Right renal pelvis (tissue), 4 donors: ENCODE measurements around the gene TEX14. TPM values are rescaled to one million over a fixed set of nuclear protein-coding genes. Genes with fewer than 3 reads are reported as not detected.
"Not testable (repeated sequence)": the region's sequence is repeated elsewhere in the genome, so short reads cannot be mapped to it uniquely, and the experiment has no call there.

Experiments used
- DNase-seq, 4 donors: peaks; one replicate each; pipeline ENCODE4 v3.0.0-alpha.2; 2013; ENCODE audit warnings: low read depth in 4 of 4, low spot score in 3 of 4, missing footprints in 1 of 4
- polyA plus RNA-seq, 4 donors: library from polyadenylated mRNA; unstranded; fragments of 120-200 nt; gene quantifications; one replicate each; pipeline ENCODE4 v1.2.1, GENCODE V29; 2013; ENCODE audit not compliant: insufficient read length in 4 of 4

TEX14 gene
- polyA plus RNA-seq, 4 donors = 0.47 to 1.2 (median 0.59) TPM

DNA sequence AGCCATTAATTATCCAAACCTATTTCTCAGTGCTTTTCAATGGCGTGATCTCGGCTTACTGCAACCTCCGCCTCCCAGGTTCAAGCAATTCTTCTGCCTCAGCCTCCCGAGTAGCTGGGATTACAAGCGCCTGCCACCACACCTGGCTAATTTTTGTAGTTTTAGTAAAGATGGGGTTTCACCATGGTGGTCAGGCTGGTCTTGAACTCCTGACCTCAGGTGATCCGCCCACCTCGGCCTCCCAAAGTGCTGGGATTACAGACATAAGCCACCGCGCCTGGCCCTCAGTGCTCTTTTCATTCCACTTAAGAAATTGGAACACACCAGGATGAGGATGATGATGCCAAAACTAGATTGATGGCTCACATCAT is 32.1 kb downstream of the TEX14 start:
- DNase-seq = not testable (repeated sequence)

DNA sequence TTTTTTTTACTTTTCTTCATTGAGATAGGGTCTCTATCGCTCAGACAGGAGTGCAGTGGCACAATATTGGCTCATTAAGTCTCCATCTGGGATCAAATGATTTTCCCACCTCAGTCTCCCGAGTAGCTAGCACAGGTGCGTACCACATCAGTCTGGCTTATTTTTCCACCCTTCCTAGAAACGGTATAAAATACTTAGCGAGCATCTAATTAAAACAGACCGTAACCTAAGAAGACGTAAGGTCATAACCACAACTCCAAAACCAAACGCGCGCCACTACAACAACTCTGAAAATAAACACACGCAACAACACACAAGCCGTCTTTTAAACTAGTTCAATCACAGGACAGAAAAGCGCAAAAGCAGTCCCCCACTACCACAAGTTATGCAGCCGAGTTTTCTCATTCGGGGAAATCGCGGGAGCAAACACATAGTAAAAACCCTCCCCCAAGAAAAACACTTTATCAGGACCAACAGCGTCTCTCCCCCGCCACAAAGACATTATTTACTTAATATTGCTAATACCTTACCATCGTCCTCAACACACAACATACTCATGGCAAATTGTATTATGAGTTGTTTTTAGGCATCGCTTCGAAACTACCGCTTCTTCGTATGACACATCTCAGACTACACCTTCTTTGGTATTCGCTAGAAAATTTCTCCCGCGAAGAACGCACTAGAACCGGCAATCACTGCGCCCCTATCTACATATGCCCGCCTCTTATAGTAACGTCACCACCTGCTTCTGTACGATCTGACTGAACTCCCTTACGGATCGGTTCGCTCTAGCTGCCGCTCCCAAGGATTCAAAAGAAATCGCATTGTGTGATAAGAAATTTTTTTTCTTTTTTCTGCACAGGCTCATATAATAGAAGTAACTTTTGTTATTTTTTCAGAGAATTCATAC is 32.8 kb downstream of the TEX14 start:
- peak; percentile 87 to 95 (median 90) for DNase-seq

DNA sequence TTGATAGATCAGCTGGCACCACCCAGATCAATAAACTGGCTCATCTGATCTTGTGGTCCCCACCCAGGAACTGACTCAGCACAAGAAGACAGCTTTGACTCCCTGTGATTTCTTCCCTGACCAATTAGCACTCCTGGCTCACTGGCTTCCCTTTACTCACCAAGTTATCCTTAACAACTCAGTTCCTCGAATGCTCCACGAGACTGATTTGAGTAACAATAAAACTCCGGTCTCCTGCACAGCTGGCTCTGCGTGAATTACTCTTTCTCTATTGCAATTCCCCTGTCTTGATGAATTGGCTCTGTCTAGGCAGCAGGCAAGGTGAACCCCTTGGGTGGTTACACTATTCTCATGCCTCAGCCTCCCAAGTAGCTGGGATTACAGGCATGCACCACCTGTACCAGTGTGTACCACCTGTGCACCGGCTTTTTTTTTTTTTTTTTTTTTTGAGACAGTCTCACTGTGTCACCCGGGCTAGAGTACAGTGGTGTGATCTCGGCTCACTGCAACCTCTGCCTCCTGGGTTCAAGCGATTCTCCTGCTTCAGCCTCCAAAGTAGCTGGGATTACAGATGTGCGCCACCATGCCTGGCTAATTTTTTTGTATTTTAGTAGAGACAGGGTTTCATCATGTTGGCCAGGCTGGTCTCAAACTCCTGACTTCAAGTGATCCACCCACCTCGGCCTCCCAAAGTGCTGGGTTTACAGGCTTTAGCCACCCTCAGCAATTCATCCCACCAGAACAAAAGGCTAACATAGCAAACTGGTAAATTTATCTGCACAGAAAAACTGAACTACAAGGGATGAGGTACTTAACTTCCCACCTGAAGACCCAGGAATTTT is 33.7 kb downstream of the TEX14 start:
- peak in 1 of 4 donors; percentile 12 for DNase-seq

DNA sequence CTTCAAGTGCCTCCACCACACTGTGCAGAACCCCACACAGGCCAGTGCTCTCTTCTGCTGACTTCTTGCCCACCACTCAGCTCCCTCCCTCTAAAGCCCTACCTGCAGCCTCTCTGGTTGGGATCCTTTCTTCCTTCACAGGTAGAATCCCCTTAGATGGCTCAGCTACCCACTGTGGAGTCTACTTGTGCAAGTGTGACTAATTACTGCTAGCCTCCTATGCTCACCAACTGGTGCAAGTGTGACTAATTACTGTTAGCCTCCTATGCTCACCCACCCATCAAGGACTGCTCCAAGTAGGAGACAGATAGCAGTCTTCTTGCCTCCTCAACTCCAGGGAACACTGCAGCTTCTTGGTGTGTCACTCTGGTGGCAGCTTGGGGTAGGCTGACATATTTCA is 43.6 kb downstream of the TEX14 start:
- DNase-seq = no peak

DNA sequence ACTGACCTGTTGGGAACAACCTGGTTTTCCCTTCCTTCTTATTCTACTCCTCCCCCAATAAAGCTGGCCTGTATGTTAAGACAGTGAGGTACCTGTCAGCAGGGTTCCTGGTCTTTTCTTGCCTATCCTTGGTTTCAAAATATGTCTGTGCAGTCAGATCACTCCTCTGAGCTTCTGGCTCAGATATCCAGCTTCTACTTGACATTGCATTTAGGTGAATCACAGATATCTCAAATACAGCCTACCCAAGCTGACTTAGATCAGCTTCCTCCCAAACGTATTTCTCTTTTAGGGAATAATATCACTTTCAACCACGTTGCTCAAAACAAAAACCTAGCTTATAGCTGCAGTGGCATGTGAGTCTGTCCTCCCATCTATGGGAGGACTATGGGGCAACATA is 48.7 kb downstream of the TEX14 start:
- DNase-seq = no peak

DNA sequence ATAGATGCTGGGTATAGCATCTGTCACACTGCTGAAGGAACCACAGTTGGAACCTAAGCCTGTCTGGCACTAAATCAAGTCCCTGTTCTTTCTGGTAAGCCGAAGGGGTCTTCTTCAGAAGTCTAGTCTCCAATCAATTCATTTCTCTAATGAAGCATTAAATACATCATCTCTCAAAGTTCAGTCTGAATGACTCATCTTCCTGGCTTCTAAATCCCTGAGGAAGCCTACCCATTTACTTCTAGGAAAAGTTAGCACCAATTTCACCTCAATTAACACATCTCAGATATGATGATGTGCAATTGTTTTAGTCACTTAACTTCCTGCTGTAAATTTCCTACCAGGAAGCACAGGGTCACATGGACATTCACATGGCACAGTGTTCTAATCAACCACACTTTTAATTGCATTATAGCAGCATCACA is 49.9 kb downstream of the TEX14 start:
- DNase-seq = no peak

DNA sequence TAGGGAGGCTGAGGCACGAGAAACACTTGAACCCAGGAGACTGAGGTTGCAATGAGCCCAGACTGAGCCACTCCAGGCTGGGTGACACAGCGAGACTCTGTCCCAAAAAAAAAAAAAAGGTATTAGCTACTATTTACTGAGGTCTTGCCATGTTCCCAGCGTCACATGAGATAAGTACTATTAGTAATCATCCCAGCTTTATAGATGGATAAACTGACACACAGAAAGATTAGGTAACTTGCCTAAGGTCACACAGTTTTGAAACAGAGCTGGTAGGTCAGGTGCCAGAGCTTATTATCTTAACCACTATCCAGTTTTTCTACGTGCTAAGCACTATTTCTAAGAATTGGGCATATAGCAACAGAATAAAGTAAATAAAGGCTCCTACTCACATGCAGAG is 51.6 kb downstream of the TEX14 start:
- DNase-seq = no peak

DNA sequence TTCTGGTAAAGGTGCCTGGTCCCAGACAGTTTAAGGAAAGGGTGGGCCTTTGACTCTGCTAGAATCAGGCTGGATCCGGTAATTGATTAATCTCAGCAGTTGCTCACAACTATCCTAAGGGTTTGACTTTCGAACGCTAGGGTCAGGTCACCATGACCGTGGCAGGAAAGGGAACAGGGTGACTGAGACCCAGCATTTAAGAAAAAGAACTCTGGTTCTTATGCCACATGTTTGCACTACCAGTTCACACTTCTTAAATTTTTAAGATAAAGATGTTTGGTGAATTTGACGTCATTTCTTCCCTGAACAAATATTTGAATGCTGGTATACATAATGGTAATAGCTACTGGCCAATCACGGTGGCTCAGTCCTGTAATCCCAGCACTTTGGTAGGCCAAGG is 52.2 kb downstream of the TEX14 start:
- DNase-seq = no peak

DNA sequence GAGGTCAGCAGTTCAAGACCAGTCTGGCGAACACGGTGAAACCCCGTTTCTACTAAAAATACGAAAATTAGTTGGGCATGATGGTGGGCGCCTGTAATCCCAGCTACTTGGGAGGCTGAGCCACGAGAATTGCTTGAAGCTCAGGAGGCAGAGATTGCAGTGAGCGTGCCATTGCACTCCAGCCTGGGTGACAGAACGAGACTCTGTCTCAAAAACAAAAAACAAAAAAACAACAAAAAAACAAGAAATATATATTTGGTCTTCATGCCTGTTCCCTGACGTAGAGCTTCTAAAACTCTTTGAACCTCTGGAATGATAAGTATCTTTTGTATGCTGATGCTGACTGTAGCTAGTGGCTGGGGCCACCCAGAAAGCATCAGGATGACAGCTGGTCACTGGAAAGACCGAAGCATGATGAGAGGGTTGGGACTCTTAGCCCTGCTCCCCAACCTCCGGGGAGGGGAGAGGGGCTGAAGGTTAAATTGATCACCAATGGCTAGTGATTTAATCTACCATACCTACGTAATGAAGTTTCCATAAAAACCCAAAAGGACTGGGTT is 54.8 kb downstream of the TEX14 start:
- no peak for DNase-seq

DNA sequence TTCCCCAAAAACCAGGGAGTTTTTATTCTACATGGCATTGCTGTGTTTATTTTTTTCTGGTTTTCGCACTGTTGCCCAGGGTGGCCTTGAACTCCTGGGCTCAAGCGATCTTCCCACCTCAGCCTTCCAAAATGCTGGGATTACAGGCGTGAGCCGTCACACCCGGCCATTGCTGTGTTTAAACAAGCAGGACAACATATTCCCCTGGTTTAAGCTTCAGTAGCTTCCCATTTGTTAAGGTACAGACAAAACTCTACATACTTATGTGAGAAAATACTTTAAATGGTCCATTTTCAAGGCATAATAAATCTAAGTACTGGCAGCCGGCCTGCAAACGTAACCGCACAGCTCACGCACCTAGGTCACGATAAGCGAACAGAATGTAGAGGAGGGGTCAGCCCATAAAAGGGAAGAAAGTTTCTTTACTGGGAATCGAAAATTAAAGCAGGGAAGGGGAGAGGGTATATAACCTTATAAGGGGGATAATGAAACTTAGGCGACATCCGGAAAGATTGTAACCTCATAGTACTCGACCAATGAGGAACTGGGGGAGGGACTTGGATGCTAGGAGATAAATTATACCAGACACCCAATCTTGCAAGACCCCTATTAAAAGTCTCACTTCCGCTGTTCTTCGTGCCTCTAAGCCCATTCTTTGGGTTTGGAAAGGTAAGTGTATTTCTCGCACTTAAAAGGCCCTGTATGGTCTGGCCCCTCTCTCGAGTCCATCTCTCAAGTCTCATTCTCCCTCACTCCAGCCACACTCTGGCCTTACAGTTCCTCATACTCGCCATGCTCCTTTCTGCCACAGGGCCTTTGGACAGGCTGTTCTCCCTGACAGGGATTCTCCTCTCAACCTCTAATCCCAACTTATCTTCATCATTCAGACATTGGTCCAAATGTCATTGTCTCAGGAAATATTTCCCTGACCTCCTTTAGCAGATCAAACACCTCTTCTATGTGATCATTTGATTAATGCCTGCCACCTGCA is 59.2 kb downstream of the TEX14 start:
- peak in 3 of 4 donors; percentile 10 to 31 (median 23) for DNase-seq

DNA sequence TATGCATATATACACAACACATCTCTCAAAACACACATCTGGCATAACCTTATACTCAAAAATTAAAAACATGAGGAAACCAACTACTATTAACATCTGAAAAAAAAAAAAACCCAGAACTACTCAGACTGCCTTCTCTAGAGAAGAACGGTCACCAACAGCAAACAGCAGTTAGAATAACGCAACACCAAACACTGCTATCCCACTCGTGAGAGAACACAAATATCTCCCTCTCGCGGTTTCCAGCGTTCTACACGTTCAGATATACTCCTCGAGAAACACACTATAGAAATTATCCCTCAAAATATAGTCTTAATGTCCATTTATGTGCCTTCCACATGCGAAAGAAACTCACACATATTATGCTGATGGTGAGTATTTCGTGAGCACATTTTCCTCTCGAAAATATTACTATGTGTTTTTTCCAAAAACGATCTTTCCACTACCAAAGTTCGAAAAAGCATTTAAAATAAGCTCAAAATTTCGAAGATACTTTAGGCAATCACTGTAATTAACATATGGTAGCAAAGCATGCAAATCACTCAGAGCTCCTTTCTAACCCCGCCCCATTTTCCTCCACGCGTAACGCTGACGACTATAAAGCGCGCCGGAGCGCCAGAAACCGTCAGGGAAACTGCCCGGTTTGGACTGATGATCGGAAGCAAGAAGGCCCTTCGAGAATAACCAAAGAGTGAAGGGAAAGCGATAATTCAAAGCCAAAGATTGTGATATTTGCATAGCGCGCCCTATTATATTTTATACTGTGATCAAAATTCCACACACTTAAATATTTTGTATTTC is 60.1 kb downstream of the TEX14 start:
- DNase-seq = peak; percentile 89 to 97 (median 96)

DNA sequence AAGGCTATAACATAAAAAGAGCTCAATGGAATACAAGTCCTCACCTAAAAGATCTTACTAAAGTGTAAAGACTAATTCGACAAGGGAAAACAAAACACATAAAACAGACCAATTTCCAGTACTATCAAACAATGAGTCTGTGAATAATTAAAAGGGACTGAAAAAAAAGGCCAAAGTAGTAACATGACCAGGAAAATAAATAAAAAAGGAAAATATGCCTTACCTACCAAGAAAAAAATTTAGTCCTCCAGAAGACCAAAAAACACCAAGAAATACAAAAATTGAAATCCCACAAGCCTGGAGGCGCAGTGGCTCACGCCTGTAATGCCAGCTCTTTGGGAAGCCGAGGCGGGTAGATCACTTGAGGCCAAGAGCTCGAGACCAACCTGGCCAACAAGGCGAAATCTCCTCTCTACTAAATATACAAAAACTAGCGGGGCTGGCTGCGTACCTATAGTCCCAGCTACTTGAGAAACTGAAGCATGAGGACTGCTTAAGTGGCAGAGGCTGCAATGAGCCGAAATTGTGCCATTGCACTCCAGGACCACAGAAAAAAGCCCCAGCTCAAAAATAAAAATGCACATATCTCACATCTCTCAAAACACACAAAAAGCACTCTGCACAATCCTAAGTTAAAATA is 60.8 kb downstream of the TEX14 start:
- peak in 1 of 4 donors; percentile 38 for DNase-seq

DNA sequence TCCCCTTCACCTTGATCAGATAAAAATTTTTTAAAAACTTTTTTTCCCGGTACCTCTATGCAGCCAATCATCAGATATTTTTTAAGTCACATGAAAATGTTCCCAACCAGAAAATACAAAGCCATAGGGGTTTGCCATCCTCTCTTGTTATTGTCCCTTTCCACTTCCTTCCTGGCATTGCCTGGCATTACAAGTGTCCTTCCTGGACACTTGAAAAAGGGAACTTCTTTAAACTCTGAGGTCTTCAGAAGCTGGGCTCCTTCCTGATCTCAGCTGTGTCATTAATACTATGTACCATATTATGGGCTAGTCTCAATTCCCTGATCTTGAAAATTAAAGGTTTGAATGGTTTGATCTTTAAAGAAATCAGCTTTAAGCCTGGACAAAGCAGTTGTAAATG is 64.9 kb downstream of the TEX14 start:
- DNase-seq = no peak

DNA sequence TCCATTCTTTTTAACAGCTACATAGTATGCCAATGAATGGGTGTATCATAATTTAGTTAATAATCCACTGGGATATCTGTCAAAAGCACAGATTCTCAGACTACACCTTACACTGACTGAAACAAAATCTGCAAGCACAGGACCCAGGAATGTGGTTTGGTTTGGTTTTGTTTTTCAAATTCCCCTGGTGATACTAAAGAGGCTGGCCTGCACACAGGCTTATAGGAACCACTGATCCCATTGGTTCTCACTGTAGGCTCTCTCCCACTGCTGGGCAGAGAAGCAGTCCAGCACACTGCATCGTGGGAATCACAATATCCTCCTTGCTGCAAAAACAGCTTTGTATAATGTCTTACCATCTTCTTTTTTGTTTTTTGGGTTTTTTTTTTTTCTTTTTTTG is 67.1 kb downstream of the TEX14 start:
- no peak for DNase-seq

DNA sequence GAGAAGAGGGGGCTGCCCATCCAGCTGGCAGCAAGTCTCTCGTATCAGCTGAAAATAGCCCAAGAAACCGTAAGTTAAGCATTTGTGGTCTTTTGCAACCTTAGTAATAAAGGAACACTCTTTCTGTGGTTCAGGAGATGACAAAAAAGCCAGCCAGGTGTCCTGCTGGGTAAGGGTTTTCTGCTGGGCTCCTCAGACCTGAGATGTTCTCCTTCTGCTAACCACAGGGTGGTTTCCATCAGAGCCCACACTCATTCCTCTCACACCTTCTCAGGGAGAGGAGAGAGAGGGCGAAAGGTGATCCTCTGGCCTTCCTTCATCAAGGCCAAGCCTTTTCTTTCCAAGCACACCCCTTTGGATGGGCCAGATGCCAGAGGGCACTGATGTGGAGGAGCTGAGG is 70.7 kb downstream of the TEX14 start:
- no peak for DNase-seq

DNA sequence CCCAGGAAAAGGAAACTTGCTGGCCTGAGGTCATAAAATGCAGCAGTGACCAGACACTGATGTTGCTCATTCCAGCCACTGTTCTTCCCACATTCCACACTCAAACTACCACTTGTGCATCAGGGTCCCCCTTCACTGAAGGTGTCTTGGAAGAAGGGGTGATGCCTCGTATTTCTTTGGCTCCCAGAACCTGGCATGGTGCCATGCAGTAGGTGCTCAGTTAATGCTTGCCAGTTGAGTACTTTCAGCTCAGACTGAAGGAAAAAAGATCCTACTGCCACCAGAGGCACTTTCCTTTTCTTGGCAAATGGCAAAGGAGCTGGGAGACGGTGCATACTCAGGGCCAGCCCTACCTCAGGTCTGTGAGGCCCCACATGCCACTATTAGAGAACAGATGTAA is 73.5 kb downstream of the TEX14 start:
- DNase-seq = no peak

DNA sequence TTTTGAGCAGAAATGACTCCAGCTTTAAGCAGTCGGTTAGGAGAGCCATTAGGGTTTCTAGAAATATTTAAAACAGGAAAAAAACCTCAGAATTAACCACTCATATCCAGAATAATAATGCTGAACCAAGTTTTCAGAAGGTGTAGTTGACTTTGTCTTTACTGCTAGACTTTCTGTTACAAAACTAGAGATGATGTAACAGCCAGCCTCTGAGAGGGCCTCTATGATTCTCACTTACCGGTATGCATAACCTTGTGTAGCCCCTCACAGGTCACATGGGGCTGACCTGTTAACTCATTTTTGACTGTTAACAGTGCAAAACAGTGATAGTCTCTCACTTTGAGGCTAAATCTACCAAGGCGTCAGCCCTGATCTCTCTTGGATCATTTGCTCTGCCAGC is 74.3 kb downstream of the TEX14 start:
- DNase-seq = no peak

DNA sequence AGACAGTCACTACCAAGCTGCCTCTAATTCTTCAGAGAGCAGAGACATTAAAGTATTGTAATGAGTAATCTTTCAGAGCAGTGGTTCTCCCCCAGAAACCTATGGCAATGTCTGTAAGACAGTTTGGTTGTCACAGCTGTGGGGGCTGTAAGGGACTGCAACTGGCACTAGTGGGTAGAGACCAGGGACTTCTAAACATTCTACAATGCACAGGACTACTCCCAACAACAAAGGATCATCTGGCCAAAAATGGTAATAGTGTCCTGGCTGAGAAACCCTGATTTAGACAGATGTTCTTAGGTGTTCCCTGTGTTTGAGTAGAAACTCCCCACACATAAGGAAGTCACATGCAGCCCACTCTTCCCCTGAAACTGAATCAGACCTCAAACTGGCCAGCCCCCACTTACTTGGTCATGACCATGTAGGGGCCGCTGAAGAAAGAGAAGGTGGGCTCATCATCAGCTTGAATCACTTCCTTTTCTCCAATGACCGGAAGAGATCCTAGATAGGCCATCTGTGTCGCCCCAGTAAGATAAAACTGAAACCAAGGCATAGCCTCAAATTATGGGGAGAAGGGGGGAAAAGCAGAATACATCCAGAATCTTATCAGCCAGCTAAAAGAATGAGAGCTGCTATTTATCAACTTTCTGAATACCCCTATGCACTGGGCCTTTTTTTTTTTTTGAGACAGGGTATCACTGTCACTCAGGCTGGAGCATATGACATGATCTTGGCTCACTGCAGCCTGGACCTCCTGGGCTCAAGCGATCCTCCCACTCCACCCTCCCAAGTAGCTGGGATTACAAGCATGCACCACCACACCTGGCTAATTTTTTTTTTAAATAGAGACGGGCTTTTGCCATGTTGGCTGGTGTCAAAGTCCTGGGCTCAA is 75.8 kb downstream of the TEX14 start:
- DNase-seq = no peak
